HTR-8/SVneo (cell line): ENCODE results near the gene ARHGAP9.
A peak's percentile ranks its signal among the peaks of the same experiment; 100 is the strongest.

Experiments used
- DNase-seq: peaks from one replicate; pipeline ENCODE4 v3.0.0; 2011; ENCODE audit warnings: low spot score, mixed read lengths; ENCODE audit not compliant: insufficient read length
- FAIRE-seq: peaks from 2 replicates; lab custom pipeline; 2011; peaks lifted over from hg19 to GRCh38; lab: Jason Lieb, UNC

Gene ARHGAP9

DNA sequence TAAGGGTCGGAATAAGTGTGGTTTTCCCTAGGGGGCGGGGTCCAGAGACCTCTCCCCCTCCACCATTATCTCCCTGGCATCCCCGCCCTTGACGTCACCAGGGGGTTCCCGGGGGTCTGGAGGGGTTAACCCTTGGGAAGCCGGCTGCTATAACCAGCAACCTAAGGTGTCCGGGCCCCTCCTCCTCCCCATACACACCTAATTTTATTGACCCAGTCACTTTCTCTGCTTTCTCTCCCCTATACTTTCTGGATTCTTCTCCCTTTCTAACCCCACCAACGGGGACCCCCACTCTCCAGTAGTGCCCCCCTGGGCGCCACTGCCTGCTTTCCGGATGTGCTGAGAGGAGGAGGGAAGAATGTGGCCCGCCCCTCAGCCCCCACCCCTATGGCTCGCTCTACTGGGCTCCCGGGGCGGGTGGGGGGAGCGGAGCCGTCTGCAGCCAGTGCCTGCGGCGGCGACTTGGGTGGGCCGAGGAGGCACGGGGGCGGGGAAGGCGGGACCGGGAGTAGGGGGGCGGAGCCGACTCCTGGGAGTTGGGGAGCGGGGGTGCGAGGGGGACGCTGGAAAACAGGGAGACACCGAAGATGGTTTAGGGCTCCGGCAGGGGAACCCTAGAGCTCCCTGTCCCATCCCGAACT is 18.3 kb downstream of the ARHGAP9 start:
- FAIRE-seq: no peak
- DNase-seq: peak; percentile 72

- DNase-seq (no peak), FAIRE-seq (no peak)
Observed at GRCh38 chr12:57460841-57461275, 18.8 kb downstream of the ARHGAP9 start.

- no peak for FAIRE-seq
- no peak for DNase-seq
Observed at GRCh38 chr12:57460468-57460784, 19.2 kb downstream of the ARHGAP9 start.

GRCh38 chr12:57459750-57460467 is 19.8 kb downstream of the ARHGAP9 start, which contains the start of gene GLI1:
Gene GLI1, plus strand, starts transcription at chr12:57459785. Its CDS starts 3,907 bp downstream, at chr12:57463692.
- FAIRE-seq: no peak
- DNase-seq: peak; percentile 47

- DNase-seq (peak; percentile 88), FAIRE-seq (peak; percentile 20)
Observed at GRCh38 chr12:57459055-57459749, 20.5 kb downstream of the ARHGAP9 start.

GRCh38 chr12:57458665-57459054 is 21.0 kb downstream of the ARHGAP9 start:
- FAIRE-seq (no peak), DNase-seq (no peak)

GRCh38 chr12:57456737-57457490 is 22.8 kb downstream of the ARHGAP9 start:
- no peak for FAIRE-seq

DNA sequence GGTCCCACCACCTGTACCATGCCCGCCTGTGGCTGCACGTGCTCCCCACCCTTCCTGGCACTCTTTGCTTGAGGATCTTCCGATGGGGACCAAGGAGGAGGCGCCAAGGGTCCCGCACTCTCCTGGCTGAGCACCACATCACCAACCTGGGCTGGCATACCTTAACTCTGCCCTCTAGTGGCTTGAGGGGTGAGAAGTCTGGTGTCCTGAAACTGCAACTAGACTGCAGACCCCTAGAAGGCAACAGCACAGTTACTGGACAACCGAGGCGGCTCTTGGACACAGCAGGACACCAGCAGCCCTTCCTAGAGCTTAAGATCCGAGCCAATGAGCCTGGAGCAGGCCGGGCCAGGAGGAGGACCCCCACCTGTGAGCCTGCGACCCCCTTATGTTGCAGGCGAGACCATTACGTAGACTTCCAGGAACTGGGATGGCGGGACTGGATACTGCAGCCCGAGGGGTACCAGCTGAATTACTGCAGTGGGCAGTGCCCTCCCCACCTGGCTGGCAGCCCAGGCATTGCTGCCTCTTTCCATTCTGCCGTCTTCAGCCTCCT is 23.4 kb downstream of the ARHGAP9 start:
- no peak for FAIRE-seq
- peak; percentile 62 for DNase-seq

More at GRCh38 chr12:57456737-57457490, 22.8 kb downstream of the ARHGAP9 start:
- DNase-seq: no peak

- no peak for DNase-seq
- FAIRE-seq: no peak
Observed at GRCh38 chr12:57455374-57456144, 24.1 kb downstream of the ARHGAP9 start.

GRCh38 chr12:57454566-57455373 is 24.9 kb downstream of the ARHGAP9 start, which contains the start of gene INHBE:
Gene INHBE, plus strand, starts transcription at chr12:57455307. Its CDS starts 230 bp downstream, at chr12:57455537.
- no peak for FAIRE-seq
- no peak for DNase-seq

DNA sequence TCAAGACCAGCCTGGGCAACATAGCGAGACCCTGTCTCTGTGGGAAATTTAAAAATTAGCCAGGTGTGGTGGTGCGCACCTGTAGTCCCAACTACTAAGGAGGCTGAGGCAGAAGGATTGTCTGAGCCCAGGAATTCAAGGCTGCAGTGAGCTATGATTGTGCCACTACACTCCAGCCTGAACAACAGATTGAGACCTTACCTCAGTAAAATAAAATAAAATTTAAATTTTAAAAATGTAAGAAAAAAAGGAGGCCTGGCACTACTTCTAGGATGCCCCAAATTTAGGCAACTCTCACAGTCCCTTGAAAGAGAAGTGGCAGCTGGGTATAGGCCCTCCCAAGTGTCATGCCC is 25.5 kb downstream of the ARHGAP9 start:
- FAIRE-seq (no peak), DNase-seq (no peak)

GRCh38 chr12:57452937-57453509 is 26.6 kb downstream of the ARHGAP9 start:
- FAIRE-seq: peak; percentile 23
- DNase-seq: peak; percentile 73

GRCh38 chr12:57452181-57452936 is 27.3 kb downstream of the ARHGAP9 start:
- FAIRE-seq: no peak
- peak; percentile 36 for DNase-seq

DNA sequence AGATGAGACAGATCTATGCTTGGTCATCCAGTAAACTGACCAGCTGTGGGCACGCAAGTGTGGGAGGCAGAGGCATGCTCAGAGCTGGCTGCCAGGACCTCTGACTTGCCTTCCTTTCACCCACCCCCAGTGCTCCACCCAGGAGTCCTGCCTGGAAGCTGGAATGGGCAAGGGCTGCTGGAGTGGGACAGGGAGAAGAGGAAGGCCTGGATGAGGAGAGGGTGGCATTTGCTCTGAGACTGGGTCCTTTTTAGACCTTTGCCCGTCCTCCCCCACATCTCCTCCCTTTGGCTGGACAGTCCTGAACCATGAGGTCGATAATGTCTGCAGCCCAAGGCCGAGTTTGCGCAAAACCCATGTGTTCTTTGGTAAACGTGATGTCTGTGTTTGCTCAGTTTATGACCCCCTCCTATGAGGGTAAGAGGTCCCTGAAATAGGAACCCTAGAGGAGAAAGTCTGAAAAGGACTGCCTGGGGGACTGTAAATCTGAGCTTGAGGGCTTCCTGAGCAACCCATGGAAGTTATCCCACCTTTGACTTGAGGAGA is 28.4 kb downstream of the ARHGAP9 start:
- DNase-seq: no peak
- FAIRE-seq: no peak

GRCh38 chr12:57450057-57450456 is 29.6 kb downstream of the ARHGAP9 start:
- DNase-seq (no peak), FAIRE-seq (no peak)

DNA sequence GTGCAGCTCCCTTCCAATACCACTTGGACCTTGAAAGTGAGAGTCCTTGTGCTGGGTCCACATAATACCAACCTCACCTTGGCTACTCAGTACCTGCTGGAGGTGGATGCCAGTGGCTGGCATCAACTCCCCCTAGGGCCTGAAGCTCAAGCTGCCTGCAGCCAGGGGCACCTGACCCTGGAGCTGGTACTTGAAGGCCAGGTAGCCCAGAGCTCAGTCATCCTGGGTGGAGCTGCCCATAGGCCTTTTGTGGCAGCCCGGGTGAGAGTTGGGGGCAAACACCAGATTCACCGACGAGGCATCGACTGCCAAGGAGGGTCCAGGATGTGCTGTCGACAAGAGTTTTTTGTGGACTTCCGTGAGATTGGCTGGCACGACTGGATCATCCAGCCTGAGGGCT is 30.3 kb downstream of the ARHGAP9 start:
- DNase-seq (no peak), FAIRE-seq (no peak)

- no peak for FAIRE-seq
- no peak for DNase-seq
Observed at GRCh38 chr12:57448669-57449068, 31.0 kb downstream of the ARHGAP9 start.
